HG03280 (cell line): ENCODE results near the gene HSDL1.

Source experiments
- ATAC-seq: cut with Tn5 transposase; IDR thresholded peaks from one replicate; pipeline ENCODE4 v1.9.1; 2021; ENCODE audit warnings: mild to moderate bottlenecking, moderate library complexity; ENCODE audit not compliant: unreplicated experiment

HSDL1 gene

DNA sequence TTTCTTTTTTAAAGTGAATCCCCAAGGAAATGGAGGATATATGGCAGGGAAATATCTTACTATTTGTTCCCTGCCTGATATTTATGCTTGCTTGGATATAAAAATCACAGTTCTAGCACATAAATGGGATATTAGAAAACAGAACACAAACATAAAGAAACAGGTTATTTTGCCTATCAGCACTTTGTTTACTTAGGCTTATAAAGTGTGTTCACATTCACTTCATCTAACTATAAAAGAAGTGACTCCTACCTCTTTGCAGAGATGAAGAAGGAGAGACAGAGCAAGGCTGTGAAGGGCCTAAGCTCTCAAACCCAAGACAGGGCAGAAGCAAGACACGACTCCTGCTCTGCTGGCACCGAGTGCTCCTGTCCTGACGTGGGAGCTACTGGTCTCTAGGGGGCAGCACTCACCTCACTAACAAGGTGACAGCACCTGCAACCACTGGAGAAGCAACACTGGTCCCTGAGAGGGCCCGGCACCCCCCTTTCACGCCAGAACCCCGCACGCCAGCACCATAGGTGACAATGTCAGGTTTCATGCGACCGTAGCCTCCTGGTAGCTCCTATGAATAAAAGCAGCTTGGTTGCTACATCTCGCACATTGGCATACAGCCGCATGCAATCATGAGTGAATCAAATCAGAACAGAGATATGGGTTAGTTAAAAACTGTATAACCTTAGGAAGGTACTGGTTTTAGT, 60.3 kb downstream of the HSDL1 start:
- ATAC-seq = peak; percentile 46

DNA sequence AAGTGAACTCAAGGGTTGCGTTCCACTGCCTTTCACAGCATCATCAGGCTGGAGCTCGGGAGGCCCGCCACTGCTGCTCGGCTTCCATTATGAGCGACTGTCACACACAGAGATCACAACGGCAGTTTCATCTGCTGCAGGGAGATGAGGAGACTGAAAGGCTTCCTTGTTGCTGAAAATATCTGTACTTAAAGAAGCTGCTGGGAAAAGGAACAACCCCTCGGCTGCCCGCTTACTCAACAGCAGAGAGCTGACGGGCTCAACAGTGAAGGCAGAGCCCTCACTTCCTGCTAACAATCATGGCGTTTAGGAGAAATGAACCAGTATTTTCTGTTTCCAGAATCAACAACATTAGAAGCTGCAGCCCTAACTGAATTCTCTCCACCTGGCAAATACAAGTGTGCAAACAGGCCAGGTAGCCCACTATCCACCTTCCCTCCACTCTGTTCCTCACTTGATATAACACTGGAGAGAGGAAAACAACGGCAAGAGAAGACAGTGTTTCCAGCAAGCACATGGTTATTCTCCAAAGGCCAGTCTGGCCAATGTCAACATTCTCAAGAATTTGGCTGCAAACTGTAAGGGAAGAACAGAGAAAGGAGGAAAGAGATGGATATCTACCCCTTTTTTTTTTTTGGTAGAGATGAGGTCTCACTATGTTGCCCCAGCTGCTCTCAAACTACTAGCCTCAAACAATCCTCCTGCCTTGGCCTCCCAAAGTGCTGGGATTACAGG, 62.0 kb downstream of the HSDL1 start:
- ATAC-seq = no peak

DNA sequence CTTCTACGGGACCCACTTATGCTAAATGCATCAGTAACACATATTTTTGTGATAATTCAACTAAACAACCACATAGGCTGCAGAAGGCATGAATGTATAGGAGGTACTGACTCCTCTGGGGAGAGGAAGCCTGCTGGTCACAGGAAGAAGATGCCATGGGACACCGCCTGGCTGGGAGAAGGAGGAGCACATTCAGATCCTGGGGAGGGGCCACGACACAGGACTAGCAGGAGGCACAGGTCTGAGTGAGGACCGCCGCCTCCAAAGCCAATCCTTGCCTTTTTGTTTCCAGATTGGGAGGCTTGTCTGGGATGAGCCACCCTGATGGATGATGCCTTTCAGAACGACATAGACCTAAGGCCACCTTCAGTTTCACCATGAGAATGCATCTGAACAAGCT, 62.9 kb downstream of the HSDL1 start:
- no peak for ATAC-seq

DNA sequence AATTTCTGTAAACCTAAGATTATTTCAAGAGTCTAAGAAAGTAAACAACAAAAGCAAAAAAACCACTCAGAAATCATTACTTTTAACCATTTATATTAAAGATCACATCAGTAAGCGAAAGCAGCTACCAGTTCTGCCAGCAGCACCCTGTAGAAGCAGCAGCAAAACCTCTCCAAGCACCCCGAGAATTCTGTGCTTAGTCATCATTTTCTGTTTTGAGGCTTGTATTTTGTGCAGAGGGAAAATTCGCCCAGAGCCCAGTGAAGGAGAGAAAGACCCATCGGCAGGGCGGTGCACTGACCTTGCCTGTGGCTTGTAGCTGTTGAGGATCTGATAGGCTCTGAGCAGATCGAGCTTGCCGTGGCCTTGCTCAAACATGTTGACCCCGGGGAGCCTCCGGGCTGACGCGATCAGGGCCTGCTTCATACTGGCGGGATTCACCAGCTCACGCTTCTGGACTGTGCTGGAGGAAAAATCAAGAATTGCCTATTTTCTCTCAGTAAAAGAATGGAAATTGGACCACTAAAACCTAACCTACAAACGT, 63.5 kb downstream of the HSDL1 start:
- no peak for ATAC-seq

DNA sequence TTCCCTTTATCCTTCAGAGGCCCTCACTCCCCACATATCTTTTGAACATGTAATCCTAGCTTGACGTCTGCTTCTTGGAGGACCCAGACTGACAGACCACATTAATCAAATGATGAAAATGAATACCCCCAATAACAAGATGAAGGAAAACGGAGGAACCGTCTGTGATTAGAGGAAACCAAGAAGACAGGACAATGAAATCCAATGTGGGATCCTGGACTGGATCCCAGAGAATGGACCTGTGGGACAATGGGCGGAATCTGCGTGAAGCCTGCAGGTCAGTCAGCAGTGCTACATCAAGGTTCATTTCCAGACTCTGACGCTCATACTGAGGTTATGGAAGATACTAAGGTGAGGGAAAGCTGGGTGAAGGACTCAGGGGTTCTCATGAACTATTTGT, 64.2 kb downstream of the HSDL1 start:
- ATAC-seq = no peak

DNA sequence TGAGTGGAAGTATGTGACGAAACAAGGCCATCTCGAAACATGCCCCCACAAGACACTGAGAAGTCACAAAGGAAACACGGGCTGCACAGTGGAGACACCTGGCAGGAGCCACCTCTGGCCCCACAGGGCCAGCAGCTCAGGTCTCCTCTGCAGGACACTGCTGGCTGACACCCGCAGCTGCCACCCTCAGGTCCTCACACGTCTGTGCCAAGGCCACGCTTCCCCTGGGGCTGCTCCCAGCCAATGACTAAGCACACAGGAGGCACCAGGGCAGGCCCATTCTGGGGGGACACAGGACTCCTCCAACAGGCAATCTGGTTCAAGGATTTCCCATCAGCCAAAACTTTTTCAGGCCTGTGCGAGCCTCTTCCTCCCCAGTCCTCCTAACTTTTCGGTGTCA, 64.6 kb downstream of the HSDL1 start:
- ATAC-seq = no peak

DNA sequence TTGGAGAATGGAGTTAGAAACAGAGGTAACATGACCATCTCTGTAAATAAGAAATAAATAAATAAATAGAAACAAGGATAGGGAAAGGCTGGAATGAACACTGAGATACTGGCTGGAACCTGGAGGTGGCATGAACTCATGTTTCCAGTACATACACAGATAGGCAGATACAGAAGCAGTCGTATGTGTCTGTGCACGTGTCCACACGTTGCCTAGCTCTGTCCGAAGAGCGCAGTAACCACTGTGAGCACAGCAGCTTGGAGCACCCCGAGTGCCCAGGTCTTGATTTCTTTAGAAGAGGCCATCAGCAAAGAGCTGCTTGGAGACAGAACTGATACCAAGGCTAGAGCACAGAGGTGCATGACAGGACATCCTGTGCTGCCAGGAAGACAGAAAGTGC, 65.3 kb downstream of the HSDL1 start:
- ATAC-seq = no peak

DNA sequence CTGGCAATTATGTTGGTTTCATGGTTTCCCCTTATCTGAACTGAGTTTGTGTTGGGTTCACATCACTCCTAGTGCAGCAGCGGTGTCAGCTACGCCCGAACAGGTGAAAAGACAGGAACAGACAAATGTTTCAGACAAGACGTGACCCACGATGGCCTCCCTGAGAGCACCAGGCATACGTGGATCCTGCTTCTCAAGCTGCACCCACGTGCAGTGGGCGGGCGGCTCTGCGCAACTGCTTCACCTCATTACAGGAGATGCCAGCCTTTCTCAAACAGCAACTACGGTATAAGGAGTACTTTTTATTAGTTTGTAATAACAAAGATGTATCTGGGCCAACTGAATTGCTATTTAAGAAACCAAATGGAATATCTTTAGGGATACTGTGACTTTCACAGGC, 69.6 kb downstream of the HSDL1 start:
- ATAC-seq = no peak

- no peak for ATAC-seq
Observed at GRCh38 chr16:84074721-84075120, 70.3 kb downstream of the HSDL1 start.
